ENCODE data around the gene STAC3.

STAC3 gene

GRCh38 chr12:57234233-57234570 is 16.8 kb downstream of the STAC3 start:
- TF ChIP-seq EZH2phosphoT487 (IDR thresholded peaks at IDR 0.05; ENCODE audit: low read length): no peak
- no peak for TF ChIP-seq EZH2 (optimal IDR thresholded peaks at IDR 0.05; ENCODE audit: low read depth, low read length)
- TF ChIP-seq, protein P1, sequence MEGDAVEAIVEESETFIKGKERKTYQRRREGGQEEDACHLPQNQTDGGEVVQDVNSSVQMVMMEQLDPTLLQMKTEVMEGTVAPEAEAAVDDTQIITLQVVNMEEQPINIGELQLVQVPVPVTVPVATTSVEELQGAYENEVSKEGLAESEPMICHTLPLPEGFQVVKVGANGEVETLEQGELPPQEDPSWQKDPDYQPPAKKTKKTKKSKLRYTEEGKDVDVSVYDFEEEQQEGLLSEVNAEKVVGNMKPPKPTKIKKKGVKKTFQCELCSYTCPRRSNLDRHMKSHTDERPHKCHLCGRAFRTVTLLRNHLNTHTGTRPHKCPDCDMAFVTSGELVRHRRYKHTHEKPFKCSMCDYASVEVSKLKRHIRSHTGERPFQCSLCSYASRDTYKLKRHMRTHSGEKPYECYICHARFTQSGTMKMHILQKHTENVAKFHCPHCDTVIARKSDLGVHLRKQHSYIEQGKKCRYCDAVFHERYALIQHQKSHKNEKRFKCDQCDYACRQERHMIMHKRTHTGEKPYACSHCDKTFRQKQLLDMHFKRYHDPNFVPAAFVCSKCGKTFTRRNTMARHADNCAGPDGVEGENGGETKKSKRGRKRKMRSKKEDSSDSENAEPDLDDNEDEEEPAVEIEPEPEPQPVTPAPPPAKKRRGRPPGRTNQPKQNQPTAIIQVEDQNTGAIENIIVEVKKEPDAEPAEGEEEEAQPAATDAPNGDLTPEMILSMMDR (IDR thresholded peaks at IDR 0.05; ENCODE audit: low read length): no peak
- H2AFZ ChIP-seq (ENCODE audit: low read length): no peak overlapping the region
- no peak overlapping the region for H3K4me3 ChIP-seq (ENCODE audit: low read length)
- no peak overlapping the region for H3K9ac ChIP-seq (ENCODE audit: low read length)
- peaks cover 31% of the 10 kb centered on the region for H3K79me2 ChIP-seq (ENCODE audit: low read length)
- H3K27ac ChIP-seq (ENCODE audit: low read length): no peak overlapping the region
- H3K9me3 ChIP-seq (replicated peaks; ENCODE audit: insufficient read depth, low read length): no peaks in the 10 kb centered on the region
- 0 out of 2 replicates have a peak, but pooled peaks cover 15% of the 10 kb centered on the region for H3K36me3 ChIP-seq (replicated peaks; ENCODE audit: insufficient read depth, low read length)
- H3K27me3 ChIP-seq (replicated peaks; ENCODE audit: insufficient read depth, low read length): peaks cover 7% of the 10 kb centered on the region; the same call in 1 of the 2 replicates
- H3K9me2 ChIP-seq (replicated peaks; ENCODE audit: insufficient read depth, low read length): no peaks in the 10 kb centered on the region
- H4K20me1 ChIP-seq (ENCODE audit: insufficient read depth, low read length): no peaks in the 10 kb centered on the region
- DNase-seq: no peak
- peaks cover 11% of the 10 kb centered on the region; the same call in 1 of the 2 replicates for H3K4me1 ChIP-seq (ENCODE audit: low read length)
- H3K4me2 ChIP-seq (ENCODE audit: low read depth, low read length): no peak overlapping the region
- H3F3A ChIP-seq (ENCODE audit: insufficient read depth, low read length): peaks cover 10% of the 10 kb centered on the region; the same call in 1 of the 2 replicates

DNA sequence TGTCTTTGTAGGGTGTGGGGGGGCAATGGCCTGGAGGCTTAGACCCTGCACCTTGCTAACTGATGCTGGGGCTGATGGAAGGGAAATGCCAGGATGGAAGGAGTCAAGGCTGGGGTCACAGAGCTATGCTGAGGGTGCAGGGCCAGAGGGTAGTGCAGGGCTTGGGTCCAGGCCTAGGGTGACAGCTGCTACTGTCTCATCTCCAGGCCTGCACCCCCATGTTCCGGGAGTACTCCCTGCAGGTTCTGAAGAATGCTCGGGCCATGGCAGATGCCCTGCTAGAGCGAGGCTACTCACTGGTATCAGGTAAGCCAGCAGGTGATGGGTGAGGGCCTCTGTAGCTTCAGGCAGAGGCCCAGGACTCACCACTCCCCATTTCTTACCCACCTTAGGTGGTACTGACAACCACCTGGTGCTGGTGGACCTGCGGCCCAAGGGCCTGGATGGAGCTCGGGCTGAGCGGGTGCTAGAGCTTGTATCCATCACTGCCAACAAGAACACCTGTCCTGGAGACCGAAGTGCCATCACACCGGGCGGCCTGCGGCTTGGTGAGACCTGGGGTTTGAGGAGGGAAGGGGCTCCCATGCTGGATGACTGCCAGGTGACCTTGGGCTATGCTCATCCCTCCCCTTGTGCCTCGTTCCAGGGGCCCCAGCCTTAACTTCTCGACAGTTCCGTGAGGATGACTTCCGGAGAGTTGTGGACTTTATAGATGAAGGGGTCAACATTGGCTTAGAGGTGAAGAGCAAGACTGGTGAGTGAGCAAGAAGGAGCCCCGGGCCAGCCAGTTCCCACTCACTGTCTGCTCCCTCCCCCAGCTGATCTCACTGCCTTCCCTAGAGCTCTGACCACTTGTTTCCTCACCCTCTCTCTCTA is 17.4 kb downstream of the STAC3 start:
- 0 out of 2 replicates have a peak, but pooled peaks cover 15% of the 10 kb centered on the region for H3K36me3 ChIP-seq (replicated peaks; ENCODE audit: insufficient read depth, low read length)
- H3K27me3 ChIP-seq (replicated peaks; ENCODE audit: insufficient read depth, low read length): peaks cover 7% of the 10 kb centered on the region; the same call in 1 of the 2 replicates
- peaks cover 31% of the 10 kb centered on the region for H3K79me2 ChIP-seq (ENCODE audit: low read length)
- TF ChIP-seq EZH2phosphoT487 (IDR thresholded peaks at IDR 0.05; ENCODE audit: low read length) (no peak), EZH2 (optimal IDR thresholded peaks at IDR 0.05; ENCODE audit: low read depth, low read length) (no peak)
- TF ChIP-seq, protein P1 (IDR thresholded peaks at IDR 0.05; ENCODE audit: low read length): no peak
- no peaks in the 10 kb centered on the region for H3K9me2 ChIP-seq (replicated peaks; ENCODE audit: insufficient read depth, low read length)
- no peak overlapping the region for H3K27ac ChIP-seq (ENCODE audit: low read length)
- no peak overlapping the region for H3K4me3 ChIP-seq (ENCODE audit: low read length)
- H3K4me2 ChIP-seq (ENCODE audit: low read depth, low read length): no peak overlapping the region
- no peak for DNase-seq
- H2AFZ ChIP-seq (ENCODE audit: low read length): no peak overlapping the region
- H3F3A ChIP-seq (ENCODE audit: insufficient read depth, low read length): peaks cover 10% of the 10 kb centered on the region; the same call in 1 of the 2 replicates
- H3K9ac ChIP-seq (ENCODE audit: low read length): no peak overlapping the region
- no peaks in the 10 kb centered on the region for H3K9me3 ChIP-seq (replicated peaks; ENCODE audit: insufficient read depth, low read length)
- peaks cover 13% of the 10 kb centered on the region for H3K4me1 ChIP-seq (ENCODE audit: low read length)
- H4K20me1 ChIP-seq (ENCODE audit: insufficient read depth, low read length): no peaks in the 10 kb centered on the region

- no peaks in the 10 kb centered on the region for H4K20me1 ChIP-seq (ENCODE audit: insufficient read depth, low read length)
- H3K27ac ChIP-seq (ENCODE audit: low read length): no peak overlapping the region
- no peak overlapping the region for H3K9ac ChIP-seq (ENCODE audit: low read length)
- H3K9me2 ChIP-seq (replicated peaks; ENCODE audit: insufficient read depth, low read length): no peaks in the 10 kb centered on the region
- peaks cover 11% of the 10 kb centered on the region for H3K4me1 ChIP-seq (ENCODE audit: low read length)
- no peak overlapping the region for H3K4me3 ChIP-seq (ENCODE audit: low read length)
- peaks cover 31% of the 10 kb centered on the region for H3K79me2 ChIP-seq (ENCODE audit: low read length)
- H2AFZ ChIP-seq (ENCODE audit: low read length): no peak overlapping the region
- no peak for DNase-seq
- 0 out of 2 replicates have a peak, but pooled peaks cover 15% of the 10 kb centered on the region for H3K36me3 ChIP-seq (replicated peaks; ENCODE audit: insufficient read depth, low read length)
- no peak overlapping the region for H3K4me2 ChIP-seq (ENCODE audit: low read depth, low read length)
- H3F3A ChIP-seq (ENCODE audit: insufficient read depth, low read length): 0 out of 2 replicates have a peak, but pooled peaks cover 2% of the 10 kb centered on the region
- TF ChIP-seq, protein P1 (IDR thresholded peaks at IDR 0.05; ENCODE audit: low read length): no peak
- no peak for TF ChIP-seq EZH2phosphoT487 (IDR thresholded peaks at IDR 0.05; ENCODE audit: low read length)
- TF ChIP-seq EZH2 (optimal IDR thresholded peaks at IDR 0.05; ENCODE audit: low read depth, low read length): no peak
- no peaks in the 10 kb centered on the region for H3K27me3 ChIP-seq (replicated peaks; ENCODE audit: insufficient read depth, low read length)
- H3K9me3 ChIP-seq (replicated peaks; ENCODE audit: insufficient read depth, low read length): no peaks in the 10 kb centered on the region
Observed at GRCh38 chr12:57232156-57232756, 18.7 kb downstream of the STAC3 start.

Data from MM.1S (cell line).